GM21825 (cell line): ENCODE measurements around the gene SFXN5.
"Not testable (repeated sequence)": the region's sequence is repeated elsewhere in the genome, so short reads cannot be mapped to it uniquely, and the experiment has no call there.

Experiments used
- ATAC-seq: cut with Tn5 transposase; IDR thresholded peaks from one replicate; pipeline ENCODE4 v1.9.1; 2021; ENCODE audit warnings: mild to moderate bottlenecking, moderate library complexity; ENCODE audit not compliant: unreplicated experiment

Gene SFXN5

GRCh38 chr2:73101626-73102256 lies 30.2 kb upstream of the SFXN5 start:
- ATAC-seq = no peak

DNA sequence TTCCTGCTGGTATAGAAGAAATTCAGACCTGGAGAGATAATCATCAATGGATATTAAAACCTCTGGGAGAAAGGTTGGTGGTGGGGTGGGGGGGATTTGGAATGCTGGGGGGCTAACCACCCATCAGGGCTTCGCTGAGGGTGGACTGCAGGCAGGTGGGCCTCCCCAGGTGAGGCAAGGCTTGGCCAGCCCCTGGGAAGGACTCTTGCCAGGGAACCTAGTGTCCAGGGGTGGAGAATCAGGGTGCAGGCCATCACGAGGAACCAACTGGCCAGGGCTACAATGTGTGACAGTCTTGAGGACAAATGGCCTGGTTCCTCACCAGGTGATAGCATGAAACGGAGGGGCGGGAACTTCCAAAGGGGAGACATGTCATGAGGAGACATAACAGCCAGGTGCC lies 29.4 kb upstream of the SFXN5 start:
- ATAC-seq = no peak

GRCh38 chr2:73099486-73099885 lies 28.0 kb upstream of the SFXN5 start:
- ATAC-seq = no peak

DNA sequence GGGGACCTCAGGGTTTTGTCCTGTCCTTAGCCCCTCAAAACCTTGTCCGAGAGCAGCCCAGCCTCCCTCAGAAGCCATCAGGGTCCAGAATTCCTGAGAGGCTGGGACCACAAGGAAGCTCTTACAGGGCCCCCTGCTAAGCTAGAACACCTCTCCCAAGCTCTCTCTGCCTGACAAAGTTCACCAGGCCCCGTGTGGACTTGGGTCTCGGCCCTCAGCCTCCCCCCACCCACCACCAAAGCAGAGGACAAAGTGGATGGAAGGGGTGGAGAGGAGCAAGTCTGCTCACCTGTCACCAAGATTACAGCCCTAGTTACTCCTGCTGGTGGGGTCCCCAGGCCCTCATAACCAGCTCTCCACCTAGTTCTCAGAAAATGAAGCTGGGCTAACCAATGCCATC lies 24.4 kb upstream of the SFXN5 start:
- ATAC-seq = no peak

DNA sequence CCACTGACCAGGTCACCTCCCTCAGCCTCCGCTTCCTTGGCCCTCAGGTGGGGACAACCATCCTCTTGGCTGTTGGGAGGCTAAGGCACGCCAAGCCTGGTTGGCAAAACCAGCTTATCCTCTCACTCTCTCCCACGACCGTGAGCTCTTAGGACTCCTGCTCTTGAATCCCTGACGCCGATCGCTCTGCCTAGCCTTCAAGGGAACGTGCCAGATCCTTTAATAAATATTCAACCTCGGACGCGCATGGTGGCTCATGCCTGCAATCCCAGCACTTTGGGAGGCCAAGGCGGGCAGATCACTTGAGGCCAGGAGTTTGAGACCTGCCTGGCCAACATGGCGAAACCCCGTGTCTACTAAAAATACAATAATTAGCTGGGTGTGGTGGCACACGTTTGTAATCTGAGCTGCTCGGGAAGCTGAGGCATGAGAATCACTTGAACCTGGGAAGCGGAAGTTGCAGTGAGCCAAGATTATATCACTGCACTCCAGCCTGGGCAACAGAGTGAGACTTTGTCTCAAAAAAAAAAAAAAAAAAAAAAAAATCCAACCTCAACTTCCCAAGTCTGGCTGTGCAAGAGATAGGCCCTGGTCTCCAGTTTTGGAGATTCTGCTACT lies 22.2 kb upstream of the SFXN5 start:
- not testable (repeated sequence) for ATAC-seq

- no peak for ATAC-seq
Observed at GRCh38 chr2:73092146-73092783, 20.8 kb upstream of the SFXN5 start.

DNA sequence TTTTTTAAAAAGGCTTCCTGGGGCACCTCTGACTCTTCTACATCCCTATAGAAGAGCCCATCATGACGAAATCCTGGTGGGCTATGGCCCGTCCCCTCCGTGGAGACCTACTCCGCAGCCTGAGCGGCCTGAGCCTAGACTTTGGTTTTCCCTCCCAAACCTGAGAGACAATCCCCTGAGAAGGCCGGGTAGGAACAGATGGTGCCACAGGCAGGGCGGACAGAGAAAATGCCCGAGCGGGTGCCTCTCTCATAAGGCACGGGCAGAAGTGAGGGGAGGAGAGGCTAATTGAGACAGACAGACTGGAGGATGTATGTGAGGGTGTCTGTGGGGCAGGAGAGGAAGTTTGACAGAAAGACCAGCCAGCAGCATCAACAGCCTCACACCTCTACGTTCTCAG lies 20.2 kb upstream of the SFXN5 start:
- ATAC-seq = no peak

DNA sequence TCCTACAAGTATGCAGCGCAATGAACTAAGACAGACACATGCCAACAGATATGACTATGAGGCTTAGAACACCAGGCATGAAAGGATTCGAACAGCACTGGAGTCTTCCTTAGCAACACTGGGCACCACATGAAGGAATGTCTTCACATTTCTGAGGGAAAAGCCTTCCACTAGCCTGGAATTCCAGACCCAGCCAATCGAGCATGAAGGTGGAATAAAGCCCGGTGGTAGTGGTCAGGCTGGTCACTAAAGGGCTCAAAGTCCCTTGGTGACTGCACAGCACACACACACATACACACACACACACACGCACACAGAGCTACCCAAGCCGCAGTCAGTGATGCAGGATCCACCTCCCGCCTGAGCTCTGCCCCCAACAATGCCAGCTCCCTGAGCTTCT lies 19.7 kb upstream of the SFXN5 start:
- ATAC-seq = no peak

GRCh38 chr2:73089270-73090030 lies 17.9 kb upstream of the SFXN5 start:
- no peak for ATAC-seq

DNA sequence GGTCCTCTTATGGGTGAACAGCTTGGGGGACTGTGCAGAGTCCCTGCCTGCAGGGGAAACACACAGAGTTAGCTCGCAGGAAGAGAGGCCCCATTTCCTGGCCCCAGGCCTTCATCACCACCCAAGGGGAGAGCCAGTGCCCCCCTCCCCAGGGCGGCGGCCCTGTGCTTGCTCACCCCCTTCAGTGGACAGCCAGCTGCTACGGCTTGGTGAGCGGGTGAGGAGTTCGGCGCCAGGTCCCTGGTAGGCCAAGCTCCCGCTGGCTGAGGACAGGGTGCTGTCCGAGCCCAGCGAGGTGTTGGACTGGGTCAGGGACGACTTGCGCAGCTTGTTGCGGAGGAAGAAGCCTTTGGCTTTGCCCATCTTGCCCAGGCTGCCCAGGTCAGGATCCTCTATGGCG lies 17.2 kb upstream of the SFXN5 start:
- ATAC-seq = no peak

DNA sequence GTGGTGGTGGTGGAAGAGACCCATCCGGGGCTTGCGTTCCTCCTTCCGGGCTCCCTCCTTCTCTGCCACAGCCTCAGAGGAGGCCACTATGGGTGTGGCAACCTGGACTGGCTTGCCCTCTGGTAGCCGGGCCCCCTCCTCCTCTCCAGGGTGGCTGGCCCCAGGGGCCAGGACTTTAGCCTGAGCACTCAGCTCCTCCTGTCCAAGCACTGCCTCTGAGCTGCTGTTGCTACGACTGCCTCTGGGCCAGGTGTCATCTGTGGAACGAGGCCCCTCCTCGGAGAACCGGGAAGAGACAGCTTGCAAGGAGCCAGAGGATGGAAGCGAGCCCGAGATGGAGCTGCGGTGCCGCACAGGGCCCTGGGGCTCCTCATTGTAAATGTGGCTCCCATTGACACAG lies 16.7 kb upstream of the SFXN5 start:
- ATAC-seq = no peak

DNA sequence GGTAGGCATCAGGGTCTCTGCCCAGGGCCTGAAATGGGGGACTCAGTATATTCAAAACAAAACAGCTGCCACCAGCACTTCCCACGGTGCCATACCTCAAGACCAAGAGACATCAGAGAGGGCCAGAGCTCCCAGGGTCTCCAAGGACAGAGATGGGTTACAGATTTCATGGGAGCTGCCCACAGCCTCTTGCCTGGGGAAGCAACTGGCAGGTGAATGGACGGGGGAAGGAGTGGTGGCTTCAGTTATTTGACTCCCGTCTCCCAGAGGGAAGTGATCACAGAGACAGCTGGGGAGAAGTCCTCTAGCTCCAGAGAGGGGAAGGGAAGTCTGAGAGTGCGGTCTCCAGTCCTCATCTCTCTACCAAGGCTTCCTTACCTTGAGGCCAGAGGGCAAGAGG lies 15.8 kb upstream of the SFXN5 start:
- no peak for ATAC-seq

DNA sequence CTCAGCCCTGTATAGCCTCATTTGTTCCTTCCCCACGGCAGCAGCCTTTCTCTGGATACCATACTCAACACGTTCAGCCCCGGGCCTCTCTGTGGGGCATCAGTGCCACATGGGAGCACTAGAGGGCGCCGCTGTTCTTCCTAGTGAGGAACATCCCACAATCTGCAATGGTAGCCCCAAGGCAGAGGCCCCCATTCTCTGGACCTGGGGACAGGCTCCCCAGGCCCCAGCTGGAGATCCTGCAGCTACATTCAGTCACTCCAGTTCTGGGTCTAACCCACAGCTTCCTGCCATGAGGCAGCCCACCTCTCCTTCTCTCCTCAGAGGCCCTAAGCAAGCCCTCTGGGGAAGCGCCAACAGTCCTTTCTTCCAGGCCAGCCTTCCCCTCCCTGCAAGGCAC lies 14.2 kb upstream of the SFXN5 start:
- peak; percentile 89 for ATAC-seq

- no peak for ATAC-seq
Observed at GRCh38 chr2:73084971-73085370, 13.5 kb upstream of the SFXN5 start.

DNA sequence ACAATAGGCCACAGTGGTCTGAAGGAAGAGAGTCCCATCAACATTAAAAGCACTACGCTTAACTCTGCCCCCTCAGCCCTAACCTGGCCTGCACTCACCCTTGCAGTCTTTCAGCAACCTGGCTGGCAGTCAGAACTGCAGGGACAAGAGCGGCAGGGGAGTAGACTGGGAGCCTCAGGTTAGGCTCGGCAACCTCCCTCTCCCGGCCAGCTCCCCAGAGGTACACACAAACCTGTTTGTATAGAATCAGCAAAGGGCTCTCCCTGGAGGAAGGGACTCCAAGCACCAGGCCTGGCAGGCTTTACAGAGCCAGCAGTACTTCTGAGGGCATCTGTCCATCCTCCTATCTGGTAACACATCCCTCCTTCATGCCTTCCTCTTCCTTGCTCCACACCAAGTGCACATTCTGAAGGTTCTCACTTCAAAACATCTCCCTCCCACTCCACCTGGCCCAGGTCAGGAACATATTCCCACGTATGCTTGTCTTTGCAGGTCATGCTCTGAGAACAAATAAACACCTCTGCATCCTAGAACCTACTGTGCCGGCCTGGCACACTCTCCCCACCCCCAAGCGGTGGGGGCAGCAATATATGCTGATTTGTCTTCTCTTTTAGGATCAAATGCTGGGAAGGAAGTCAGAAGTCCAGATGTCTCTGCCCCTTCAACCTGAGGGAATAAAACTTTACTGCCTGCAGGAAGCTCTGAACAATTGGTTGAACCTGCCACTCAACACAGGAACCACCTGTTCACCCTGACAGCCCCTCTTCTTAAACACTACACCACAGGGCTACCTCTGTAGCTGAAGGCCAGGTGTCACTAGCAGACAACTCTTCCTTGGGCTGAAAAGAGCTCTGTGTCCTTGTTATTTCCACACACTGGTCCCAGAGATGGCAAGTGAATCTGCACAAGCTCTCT lies 12.6 kb upstream of the SFXN5 start:
- ATAC-seq = no peak

GRCh38 chr2:73082523-73083410 lies 11.3 kb upstream of the SFXN5 start:
- no peak for ATAC-seq

GRCh38 chr2:73081181-73081671 lies 9.7 kb upstream of the SFXN5 start:
- ATAC-seq = no peak

DNA sequence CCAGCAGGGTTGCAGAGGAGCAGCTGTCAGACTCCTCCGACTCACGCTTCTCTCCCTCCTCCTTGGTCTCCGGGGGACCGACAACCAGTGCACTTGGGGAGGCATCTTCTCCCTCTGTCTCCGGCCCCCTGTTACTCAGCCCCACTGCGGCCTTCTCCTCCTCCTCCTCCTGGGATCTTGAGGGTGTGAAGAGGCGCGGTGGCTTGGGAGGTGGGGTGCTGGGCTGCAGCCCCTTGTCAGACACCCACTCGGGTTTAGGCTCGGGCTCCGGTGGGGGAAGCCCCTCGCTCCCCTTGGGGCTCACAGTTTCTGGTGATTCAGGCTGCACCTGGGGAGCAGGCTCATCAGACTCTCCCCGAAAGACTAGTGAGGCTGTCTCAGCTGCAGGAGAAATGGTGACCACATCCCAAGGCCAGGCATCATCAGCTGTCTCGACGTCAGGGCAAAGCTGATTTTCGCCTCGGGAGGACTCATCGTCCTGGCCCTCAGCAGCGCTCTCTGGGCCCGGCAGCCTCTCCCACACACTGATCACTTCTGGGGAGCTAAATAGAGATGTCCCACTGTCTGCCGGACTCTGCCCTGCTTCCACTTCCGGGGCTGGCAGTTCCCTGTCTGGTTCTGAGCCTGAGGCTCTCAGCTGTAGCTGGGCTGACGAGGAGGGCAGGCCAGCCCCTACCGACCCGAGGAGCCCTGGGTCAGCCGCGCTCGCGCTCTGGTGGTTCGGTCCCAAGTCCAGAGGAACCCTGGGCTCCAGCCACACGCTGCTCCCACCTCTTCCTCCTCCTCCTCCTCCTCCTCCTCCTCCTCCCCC lies 9.0 kb upstream of the SFXN5 start:
- ATAC-seq = no peak

- ATAC-seq = no peak
Observed at GRCh38 chr2:73079636-73080035, 8.1 kb upstream of the SFXN5 start.
